Activated CD8-positive, alpha-beta T cell treated with anti-CD3 and anti-CD28 coated beads for 36 hours (primary cell): ENCODE results near the gene POLR1B. TPM values are rescaled to one million over a fixed set of nuclear protein-coding genes. Genes with fewer than 3 reads are reported as not detected.

Source experiments
- ATAC-seq: fragments of 200-7000 bp; cut with Tn5 transposase; one replicate; pipeline ENCODE4 v1.10.0; 2021; ENCODE audit warnings: mild to moderate bottlenecking, moderate library complexity
- CTCF ChIA-PET: fragments of 350-600 bp; sonication (Branson Sonifier 250); formaldehyde crosslinking; loops from one replicate; lab custom pipeline; 2021; ENCODE audit warnings: antibody characterized with exemption; lab: Charles Lee
- POLR2A ChIA-PET: fragments of 350-600 bp; sonication (Branson Sonifier 250); formaldehyde crosslinking; loops from one replicate; lab custom pipeline; 2021; ENCODE audit warnings: antibody characterized with exemption; lab: Charles Lee
- DNase-seq: peaks from one replicate; pipeline ENCODE4 v3.0.0-alpha.2; 2020
- H3K27ac Mint-ChIP-seq: one replicate; pipeline ENCODE4 v1.8.0; 2021; ENCODE audit warnings: mild to moderate bottlenecking, mixed read lengths
- H3K27me3 Mint-ChIP-seq: one replicate; pipeline ENCODE4 v1.8.0; 2021; ENCODE audit warnings: mixed read lengths
- H3K36me3 Mint-ChIP-seq: one replicate; pipeline ENCODE4 v1.8.0; 2021; ENCODE audit warnings: low read depth, mixed read lengths
- H3K4me1 Mint-ChIP-seq: one replicate; pipeline ENCODE4 v1.8.0; 2021; ENCODE audit warnings: low read depth, mixed read lengths
- H3K4me3 Mint-ChIP-seq: one replicate; pipeline ENCODE4 v1.8.0; 2021; ENCODE audit warnings: mild to moderate bottlenecking, moderate library complexity, mixed read lengths
- H3K9me3 Mint-ChIP-seq: one replicate; pipeline ENCODE4 v1.8.0; 2021; ENCODE audit warnings: mixed read lengths
- intact Hi-C: fragments of 100-400 bp; cut with micrococcal nuclease; formaldehyde crosslinking; loops from one replicate; pipeline ENCODE4 v1.10.0; 2022
- total RNA-seq, 2 experiments: library from RNA; stranded (reverse); gene quantifications; one replicate each; pipeline ENCODE4 v1.2.3, GENCODE V29; 2021
- TF ChIP-seq, protein P1 (sequence below): fragments of 200-600 bp; IDR thresholded peaks from one replicate; pipeline ENCODE4 v1.8.0; 2022; ENCODE audit warnings: antibody characterized with exemption, mild to moderate bottlenecking

POLR1B gene
- total RNA-seq, 2 experiments from 2014 or later = 54.1 to 55.9 TPM

DNA sequence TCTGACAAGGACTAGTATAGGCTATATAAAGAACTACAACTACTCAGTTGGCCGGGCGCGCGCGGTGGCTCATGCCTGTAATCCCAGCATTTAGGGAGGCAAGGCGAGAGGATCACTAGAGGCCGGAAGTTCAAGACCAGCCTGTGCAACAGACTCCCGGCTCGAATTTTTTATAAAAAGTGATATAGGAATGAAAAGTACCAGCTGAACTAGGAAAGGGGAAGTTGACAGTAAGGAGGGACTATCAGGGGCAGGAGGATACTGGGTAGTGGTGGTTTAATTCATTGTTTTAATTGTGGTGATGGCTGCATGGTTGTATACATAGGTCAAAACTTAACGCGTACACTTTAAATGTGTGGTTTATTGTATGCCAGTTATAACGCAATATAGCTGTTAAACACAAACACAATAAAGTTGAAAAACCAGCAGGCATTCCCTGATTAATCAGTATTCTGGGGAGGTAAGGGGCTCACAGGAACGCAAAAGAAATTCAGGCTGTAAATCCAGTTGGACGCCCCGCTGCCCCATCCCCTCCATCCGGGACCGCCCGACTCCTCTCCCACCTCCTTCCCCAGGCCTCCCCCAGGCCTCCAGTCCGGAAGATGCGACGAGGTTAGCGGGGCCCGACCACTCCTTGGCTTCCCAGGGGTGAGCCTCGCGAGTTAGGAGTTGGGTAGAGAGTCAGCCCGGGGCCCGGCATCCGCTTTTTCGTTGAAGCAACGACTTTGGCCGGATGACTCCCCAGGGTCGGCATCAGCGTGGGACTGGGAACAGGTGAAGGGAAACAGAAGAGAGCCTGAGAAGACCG is 746 bp upstream of the POLR1B start:
- peaks cover 6% of the 10 kb centered on the region for H3K36me3 Mint-ChIP-seq
- POLR2A ChIA-PET = interaction anchor here (0.9 to 2.0 kb wide), 5 partner anchors 10 to 56 kb away, joined by 3 to 6 read pairs (median 5); no protein-coding TSS in a partner anchor
- no peak overlapping the region for H3K4me3 Mint-ChIP-seq
- H3K9me3 Mint-ChIP-seq = no peaks in the 10 kb centered on the region
- CTCF ChIA-PET = no interaction called here
- TF ChIP-seq, protein P1, sequence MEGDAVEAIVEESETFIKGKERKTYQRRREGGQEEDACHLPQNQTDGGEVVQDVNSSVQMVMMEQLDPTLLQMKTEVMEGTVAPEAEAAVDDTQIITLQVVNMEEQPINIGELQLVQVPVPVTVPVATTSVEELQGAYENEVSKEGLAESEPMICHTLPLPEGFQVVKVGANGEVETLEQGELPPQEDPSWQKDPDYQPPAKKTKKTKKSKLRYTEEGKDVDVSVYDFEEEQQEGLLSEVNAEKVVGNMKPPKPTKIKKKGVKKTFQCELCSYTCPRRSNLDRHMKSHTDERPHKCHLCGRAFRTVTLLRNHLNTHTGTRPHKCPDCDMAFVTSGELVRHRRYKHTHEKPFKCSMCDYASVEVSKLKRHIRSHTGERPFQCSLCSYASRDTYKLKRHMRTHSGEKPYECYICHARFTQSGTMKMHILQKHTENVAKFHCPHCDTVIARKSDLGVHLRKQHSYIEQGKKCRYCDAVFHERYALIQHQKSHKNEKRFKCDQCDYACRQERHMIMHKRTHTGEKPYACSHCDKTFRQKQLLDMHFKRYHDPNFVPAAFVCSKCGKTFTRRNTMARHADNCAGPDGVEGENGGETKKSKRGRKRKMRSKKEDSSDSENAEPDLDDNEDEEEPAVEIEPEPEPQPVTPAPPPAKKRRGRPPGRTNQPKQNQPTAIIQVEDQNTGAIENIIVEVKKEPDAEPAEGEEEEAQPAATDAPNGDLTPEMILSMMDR = no peak
- peak; percentile 72 for DNase-seq
- ATAC-seq = peak; percentile 80
- H3K27me3 Mint-ChIP-seq = no peaks in the 10 kb centered on the region
- intact Hi-C loops = loop anchor here (10.0 kb wide), 1 partner anchor 57 kb away; the partner anchor contains the start of gene TTL
- H3K27ac Mint-ChIP-seq = no peak overlapping the region
- H3K4me1 Mint-ChIP-seq = peaks cover 23% of the 10 kb centered on the region

DNA sequence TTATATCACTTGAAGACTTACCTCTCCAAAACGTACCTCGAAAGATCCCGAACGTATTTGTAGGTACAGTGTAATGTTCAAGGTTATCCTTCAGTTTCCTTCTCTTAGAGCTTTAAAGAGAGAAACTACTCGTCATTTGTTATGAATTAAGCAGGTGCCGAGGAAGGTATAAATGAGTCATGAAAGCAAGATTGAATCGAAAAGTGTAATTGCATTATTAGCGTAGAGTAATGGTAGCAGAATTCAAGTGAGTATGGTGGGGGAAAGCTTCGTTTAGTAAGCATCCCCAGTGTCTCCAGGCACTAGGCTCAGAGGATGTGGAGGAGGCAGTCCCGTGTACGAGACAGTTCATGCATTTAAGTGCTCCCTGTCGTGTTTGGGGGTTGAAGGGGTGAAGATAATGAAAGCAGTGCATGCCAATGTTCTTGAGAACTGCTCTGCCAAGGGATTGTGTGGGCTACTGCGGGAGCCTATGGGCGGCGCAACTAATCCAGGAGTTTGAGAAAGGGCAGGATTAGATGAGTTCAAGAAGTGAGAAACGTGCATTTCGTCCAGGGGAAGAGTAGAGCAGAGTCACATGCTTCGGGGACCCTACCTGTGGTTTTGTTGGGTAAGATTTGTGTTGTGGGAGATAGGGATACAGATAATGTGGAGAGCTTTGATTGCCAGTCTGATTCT is 858 bp downstream of the POLR1B start:
- no peaks in the 10 kb centered on the region for H3K27me3 Mint-ChIP-seq
- H3K9me3 Mint-ChIP-seq = no peaks in the 10 kb centered on the region
- ATAC-seq = peak; percentile 7
- CTCF ChIA-PET = interaction anchor here (0.9 to 4.2 kb wide), 3 partner anchors 23 to 63 kb away, joined by 3 to 15 read pairs (median 5); no protein-coding TSS in a partner anchor
- H3K4me3 Mint-ChIP-seq = no peak overlapping the region
- intact Hi-C loops = loop anchor here (10.0 kb wide), 1 partner anchor 58 kb away; the partner anchor contains the start of gene TTL
- H3K27ac Mint-ChIP-seq = no peak overlapping the region
- POLR2A ChIA-PET = interaction anchor here (0.7 to 2.1 kb wide), 12 partner anchors 8 to 102 kb away, joined by 3 to 8 read pairs (median 5); no protein-coding TSS in a partner anchor
- peaks cover 19% of the 10 kb centered on the region for H3K36me3 Mint-ChIP-seq
- peaks cover 26% of the 10 kb centered on the region for H3K4me1 Mint-ChIP-seq
- DNase-seq = peak; percentile 26
- TF ChIP-seq, protein P1 = no peak

GRCh38 chr2:112547333-112547732 is 5.1 kb downstream of the POLR1B start:
- TF ChIP-seq, protein P1 = no peak
- H3K4me3 Mint-ChIP-seq = no peak overlapping the region
- H3K4me1 Mint-ChIP-seq = peaks cover 17% of the 10 kb centered on the region
- H3K27me3 Mint-ChIP-seq = no peaks in the 10 kb centered on the region
- CTCF ChIA-PET = interaction anchor here (0.7 to 1.7 kb wide), 4 partner anchors 11 to 660 kb away, joined by 3 to 4 read pairs (median 3); no protein-coding TSS in a partner anchor
- POLR2A ChIA-PET = interaction anchor here (1.4 kb wide), 1 partner anchor 11 kb away, joined by 6 read pairs; no protein-coding TSS in a partner anchor
- no peak overlapping the region for H3K27ac Mint-ChIP-seq
- no peak for ATAC-seq
- DNase-seq = no peak
- H3K36me3 Mint-ChIP-seq = peaks cover 47% of the 10 kb centered on the region
- intact Hi-C loops = loop anchor here (10.0 kb wide), 1 partner anchor 63 kb away; the partner anchor contains the start of gene TTL
- no peaks in the 10 kb centered on the region for H3K9me3 Mint-ChIP-seq

DNA sequence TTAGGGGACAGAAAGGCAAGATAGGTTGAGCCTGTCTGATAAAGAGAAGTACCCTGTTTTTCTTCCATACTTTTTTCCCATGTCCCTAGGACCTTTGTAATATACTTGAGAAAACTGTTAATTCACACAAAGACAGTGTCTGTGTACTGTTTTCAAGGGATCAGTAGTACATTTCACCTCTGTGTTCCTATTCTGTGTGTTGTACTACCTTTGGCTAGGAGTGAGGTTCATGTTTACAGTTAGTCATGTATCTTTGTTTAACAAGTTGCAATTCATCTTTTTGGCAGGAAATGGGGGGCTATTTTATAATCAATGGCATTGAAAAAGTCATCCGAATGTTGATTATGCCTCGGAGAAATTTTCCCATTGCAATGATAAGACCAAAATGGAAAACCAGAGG is 6.7 kb downstream of the POLR1B start:
- DNase-seq = no peak
- ChIA-PET CTCF (no interaction called here), POLR2A (no interaction called here)
- no peak overlapping the region for H3K4me3 Mint-ChIP-seq
- no peak for ATAC-seq
- H3K36me3 Mint-ChIP-seq = peaks cover 60% of the 10 kb centered on the region
- intact Hi-C loops = loop anchor here (10.0 kb wide), 1 partner anchor 64 kb away; the partner anchor contains the start of gene TTL
- no peak overlapping the region for H3K27ac Mint-ChIP-seq
- peaks cover 16% of the 10 kb centered on the region for H3K4me1 Mint-ChIP-seq
- TF ChIP-seq, protein P1 = no peak
- no peaks in the 10 kb centered on the region for H3K27me3 Mint-ChIP-seq
- H3K9me3 Mint-ChIP-seq = no peaks in the 10 kb centered on the region
